ENCODE results near the gene RNF11. TPM values are rescaled to one million over a fixed set of nuclear protein-coding genes. Genes with fewer than 3 reads are reported as not detected.

The RNF11 gene
- total and polyA plus RNA-seq, 7 donors: 64.3 to 137 (median 107) TPM

GRCh38 chr1:51298322-51298705 lies 62.2 kb downstream of the RNF11 start:
- intact Hi-C loops (cut with DNase I): loop anchor here in 1 of 2 donors (5.0 kb wide), 1 partner anchor 61 kb away; the partner anchor contains the start of gene RNF11
- 82 to 86% (median 83%) methylated on average over 4 of the region's 4 CpGs for WGBS, 3 donors
- ATAC-seq: no peak

DNA sequence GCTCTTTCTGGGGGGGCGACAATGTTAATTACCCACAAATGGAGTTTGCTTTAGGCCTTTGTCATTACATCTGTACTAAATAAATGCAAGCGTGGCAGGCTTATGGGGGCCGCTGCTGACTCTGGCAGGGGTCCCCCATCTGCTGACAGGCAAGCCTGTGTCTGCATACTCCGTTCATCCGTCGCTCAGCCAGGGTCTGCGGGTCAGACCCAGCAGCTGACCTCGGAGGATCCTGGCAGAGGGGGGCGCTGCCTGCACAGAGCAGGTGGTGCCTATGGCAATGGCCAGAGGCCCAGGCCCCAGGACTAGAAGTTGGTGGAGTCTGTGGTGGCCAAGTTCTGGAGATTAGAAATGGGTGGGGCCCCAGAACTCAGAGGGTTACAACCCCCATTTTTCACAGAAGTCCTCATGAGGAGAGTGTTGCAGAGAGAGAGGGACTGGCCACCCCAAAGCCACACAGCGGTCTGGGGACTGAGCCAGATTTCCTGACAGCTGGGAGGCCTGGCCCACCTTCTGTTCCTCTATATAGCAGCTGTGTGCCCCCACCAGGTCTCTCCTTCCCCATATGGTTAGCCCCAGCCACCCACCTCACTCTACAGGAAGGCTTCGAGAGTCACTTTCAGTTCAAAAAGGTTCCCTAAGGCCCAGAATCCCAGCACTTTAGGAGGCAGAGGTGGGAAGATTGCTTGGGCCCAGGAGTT lies 63.3 kb downstream of the RNF11 start:
- intact Hi-C loops (cut with DNase I): loop anchor here in 1 of 2 donors (5.0 kb wide), 1 partner anchor 62 kb away; the partner anchor contains the start of gene RNF11
- Histone ChIP-seq H3K4me3 (no peak overlapping the region), H3K9me3 (no peaks in the 10 kb centered on the region), H3K4me1 (no peaks in the 10 kb centered on the region), H3K27me3 (ENCODE audit: insufficient read depth in 3 of 3, low read length in 2 of 3) (no peaks in the 10 kb centered on the region), H3K27ac (no peak overlapping the region), H3K36me3 (ENCODE audit: insufficient read depth in 1 of 2, low read depth in 1 of 2) (no peaks in the 10 kb centered on the region)
- TF ChIP-seq, protein P1, sequence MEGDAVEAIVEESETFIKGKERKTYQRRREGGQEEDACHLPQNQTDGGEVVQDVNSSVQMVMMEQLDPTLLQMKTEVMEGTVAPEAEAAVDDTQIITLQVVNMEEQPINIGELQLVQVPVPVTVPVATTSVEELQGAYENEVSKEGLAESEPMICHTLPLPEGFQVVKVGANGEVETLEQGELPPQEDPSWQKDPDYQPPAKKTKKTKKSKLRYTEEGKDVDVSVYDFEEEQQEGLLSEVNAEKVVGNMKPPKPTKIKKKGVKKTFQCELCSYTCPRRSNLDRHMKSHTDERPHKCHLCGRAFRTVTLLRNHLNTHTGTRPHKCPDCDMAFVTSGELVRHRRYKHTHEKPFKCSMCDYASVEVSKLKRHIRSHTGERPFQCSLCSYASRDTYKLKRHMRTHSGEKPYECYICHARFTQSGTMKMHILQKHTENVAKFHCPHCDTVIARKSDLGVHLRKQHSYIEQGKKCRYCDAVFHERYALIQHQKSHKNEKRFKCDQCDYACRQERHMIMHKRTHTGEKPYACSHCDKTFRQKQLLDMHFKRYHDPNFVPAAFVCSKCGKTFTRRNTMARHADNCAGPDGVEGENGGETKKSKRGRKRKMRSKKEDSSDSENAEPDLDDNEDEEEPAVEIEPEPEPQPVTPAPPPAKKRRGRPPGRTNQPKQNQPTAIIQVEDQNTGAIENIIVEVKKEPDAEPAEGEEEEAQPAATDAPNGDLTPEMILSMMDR (IDR thresholded peaks at IDR 0.05): no peak
- DNase-seq: no peak
- WGBS, 3 donors: 88 to 90% (median 89%) methylated on average over 11 of the region's 11 CpGs
- no peak for ATAC-seq

More at GRCh38 chr1:51298322-51298705, 62.2 kb downstream of the RNF11 start:
- Histone ChIP-seq H3K4me1 (no peaks in the 10 kb centered on the region), H3K27me3 (ENCODE audit: insufficient read depth in 3 of 3, low read length in 2 of 3) (no peaks in the 10 kb centered on the region), H3K36me3 (ENCODE audit: insufficient read depth in 1 of 2, low read depth in 1 of 2) (no peaks in the 10 kb centered on the region), H3K27ac (no peak overlapping the region), H3K4me3 (no peak overlapping the region), H3K9me3 (no peaks in the 10 kb centered on the region)
- TF ChIP-seq, protein P1 (IDR thresholded peaks at IDR 0.05): no peak
- no peak for DNase-seq

DNA sequence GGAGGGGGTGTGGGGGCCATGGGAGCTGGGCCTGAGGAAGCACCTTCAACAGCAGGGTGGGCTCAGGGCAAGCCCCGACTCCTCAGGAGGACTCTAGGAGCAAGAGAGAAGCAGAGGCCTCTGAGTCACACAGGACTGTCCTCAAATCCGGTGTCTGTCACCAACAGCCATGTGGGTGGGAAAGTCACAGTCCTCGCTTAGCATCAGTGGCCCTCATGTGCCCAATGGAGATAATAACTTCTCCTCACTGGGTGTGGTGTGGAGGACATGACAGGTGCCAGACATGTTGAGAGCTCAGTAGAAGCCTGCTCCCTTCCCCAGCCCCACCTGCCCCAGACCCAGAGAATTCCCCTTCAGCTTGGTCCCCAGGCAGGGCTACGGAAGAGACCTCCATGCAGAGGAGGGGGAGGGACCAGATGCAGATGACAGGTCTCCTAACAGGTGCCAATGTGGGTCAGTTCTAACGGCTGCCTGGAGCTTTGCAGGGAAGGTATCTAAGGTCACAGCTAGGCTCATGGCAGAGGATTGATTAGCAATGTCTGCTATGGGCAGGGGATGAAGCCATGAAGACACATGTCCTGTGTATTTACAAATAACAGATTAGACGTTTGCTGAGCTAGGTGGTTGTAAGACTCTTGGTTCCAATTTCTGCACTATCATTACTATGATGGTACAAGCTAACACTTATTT lies 64.1 kb downstream of the RNF11 start:
- no peak for DNase-seq
- ATAC-seq: no peak
- TF ChIP-seq, protein P1 (IDR thresholded peaks at IDR 0.05): no peak
- Histone ChIP-seq H3K27me3 (ENCODE audit: insufficient read depth in 3 of 3, low read length in 2 of 3) (no peaks in the 10 kb centered on the region), H3K4me1 (no peaks in the 10 kb centered on the region), H3K9me3 (no peaks in the 10 kb centered on the region), H3K27ac (no peak overlapping the region), H3K36me3 (ENCODE audit: insufficient read depth in 1 of 2, low read depth in 1 of 2) (no peaks in the 10 kb centered on the region), H3K4me3 (no peak overlapping the region)
- intact Hi-C loops (cut with DNase I): loop anchor here in 1 of 2 donors (5.0 kb wide), 1 partner anchor 63 kb away; the partner anchor contains the start of gene RNF11
- 75 to 80% (median 75%) methylated on average over 6 of the region's 6 CpGs for WGBS, 3 donors

- WGBS, 3 donors: 89 to 92% (median 91%) methylated on average over 10 of the region's 10 CpGs
- H3K4me3 ChIP-seq: no peak overlapping the region
- no peaks in the 10 kb centered on the region for H3K36me3 ChIP-seq (ENCODE audit: insufficient read depth in 1 of 2, low read depth in 1 of 2)
- ATAC-seq (no peak), DNase-seq (no peak)
- H3K27ac ChIP-seq: no peak overlapping the region
- no peaks in the 10 kb centered on the region for H3K4me1 ChIP-seq
- intact Hi-C loops (cut with DNase I): no loop called here
- H3K27me3 ChIP-seq (ENCODE audit: insufficient read depth in 3 of 3, low read length in 2 of 3): no peaks in the 10 kb centered on the region
- TF ChIP-seq, protein P1 (IDR thresholded peaks at IDR 0.05): no peak
- H3K9me3 ChIP-seq: no peaks in the 10 kb centered on the region
Observed at GRCh38 chr1:51301152-51301843, 65.2 kb downstream of the RNF11 start.
